ENCODE measurements around the gene DPYD.

Gene DPYD

GRCh38 chr1:97603776-97604175, 317.1 kb downstream of the DPYD start:
- no peak overlapping the region for H3K4me3 ChIP-seq (ENCODE audit: low read length)
- TF ChIP-seq CTCF (conservative IDR thresholded peaks at IDR 0.05; ENCODE audit: low read length): no peak

GRCh38 chr1:97603218-97603617, 317.6 kb downstream of the DPYD start:
- no peak for DNase-seq (ENCODE audit: low read depth)
- no peak overlapping the region for H3K4me3 ChIP-seq (ENCODE audit: low read length)
- no peak for TF ChIP-seq CTCF (conservative IDR thresholded peaks at IDR 0.05; ENCODE audit: low read length)

More at GRCh38 chr1:97603776-97604175, 317.1 kb downstream of the DPYD start:
- peak; percentile 4 for DNase-seq (ENCODE audit: low read depth)

- no peak overlapping the region for H3K4me3 ChIP-seq (ENCODE audit: low read length)
- TF ChIP-seq CTCF (conservative IDR thresholded peaks at IDR 0.05; ENCODE audit: low read length): no peak
- no peak for DNase-seq (ENCODE audit: low read depth)
Observed at GRCh38 chr1:97599447-97599846, 321.4 kb downstream of the DPYD start.

GRCh38 chr1:97593192-97593591, 327.6 kb downstream of the DPYD start:
- no peak for TF ChIP-seq CTCF (conservative IDR thresholded peaks at IDR 0.05; ENCODE audit: low read length)
- no peak for DNase-seq (ENCODE audit: low read depth)
- no peak overlapping the region for H3K4me3 ChIP-seq (ENCODE audit: low read length)

GRCh38 chr1:97588772-97589171, 332.1 kb downstream of the DPYD start:
- no peak overlapping the region for H3K4me3 ChIP-seq (ENCODE audit: low read length)
- TF ChIP-seq CTCF (conservative IDR thresholded peaks at IDR 0.05; ENCODE audit: low read length): no peak

GRCh38 chr1:97581614-97582051, 339.2 kb downstream of the DPYD start:
- DNase-seq (ENCODE audit: low read depth): peak; percentile 72

More at GRCh38 chr1:97588772-97589171, 332.1 kb downstream of the DPYD start:
- DNase-seq (ENCODE audit: low read depth): no peak

More at GRCh38 chr1:97581614-97582051, 339.2 kb downstream of the DPYD start:
- no peak for TF ChIP-seq CTCF (conservative IDR thresholded peaks at IDR 0.05; ENCODE audit: low read length)
- H3K4me3 ChIP-seq (ENCODE audit: low read length): no peak overlapping the region

Data from AG10803 (cell line).